Liver (tissue), 9 donors: Measurements from ENCODE around the gene ZNF705A. TPM values are rescaled to one million over a fixed set of nuclear protein-coding genes. Genes with fewer than 3 reads are reported as not detected.
"Not testable (repeated sequence)": the region's sequence is repeated elsewhere in the genome, so short reads cannot be mapped to it uniquely, and the experiment has no call there.

ENCODE experiments used
- DNase-seq: peaks from one replicate; pipeline ENCODE4 v3.0.0-alpha.2; 2017; ENCODE audit warnings: low spot score
- H3K27ac ChIP-seq, 2 donors: one replicate each; pipeline ENCODE4 v1.7.0; 2013; ENCODE audit warnings: inconsistent platforms in 2 of 2, low read length in 2 of 2, control low read depth in 1 of 2, low read depth in 1 of 2, mild to moderate bottlenecking in 1 of 2
- H3K27me3 ChIP-seq, 4 donors: one replicate each; pipeline versions ENCODE4 v1.6.1 to v1.7.0; 2013; ENCODE audit warnings: low read length in 3 of 4, inconsistent platforms in 1 of 4, mild to moderate bottlenecking in 1 of 4, moderate library complexity in 1 of 4; ENCODE audit not compliant: control insufficient read depth in 4 of 4, insufficient read depth in 4 of 4
- H3K36me3 ChIP-seq, 4 donors: one replicate each; pipeline versions ENCODE4 v1.6.1 to v1.7.0; 2013; ENCODE audit warnings: low read length in 3 of 4, mild to moderate bottlenecking in 3 of 4, low read depth in 1 of 4, moderate library complexity in 1 of 4; ENCODE audit not compliant: control insufficient read depth in 4 of 4, insufficient read depth in 3 of 4
- H3K4me1 ChIP-seq, 4 donors: one replicate each; pipeline versions ENCODE4 v1.6.1 to v1.7.0; 2013; ENCODE audit warnings: low read length in 3 of 4, mild to moderate bottlenecking in 3 of 4, moderate library complexity in 1 of 4; ENCODE audit not compliant: control insufficient read depth in 4 of 4, insufficient read depth in 4 of 4
- H3K4me3 ChIP-seq, 3 donors: one replicate each; pipeline versions ENCODE4 v1.6.1 to v1.7.0; 2013; ENCODE audit warnings: low read length in 3 of 3, control low read depth in 1 of 3, low read depth in 1 of 3, mild to moderate bottlenecking in 1 of 3
- H3K9ac ChIP-seq, 2 donors: one replicate each; pipeline ENCODE4 v1.7.0; 2013; ENCODE audit warnings: low read length in 2 of 2, mild to moderate bottlenecking in 2 of 2, moderate library complexity in 2 of 2, control low read depth in 1 of 2, low read depth in 1 of 2
- H3K9me3 ChIP-seq, 4 donors: one replicate each; pipeline versions ENCODE4 v1.6.1 to v1.7.0; 2013; ENCODE audit warnings: low read length in 3 of 4; ENCODE audit not compliant: control insufficient read depth in 4 of 4
- ATF3 ChIP-seq: IDR thresholded peaks from 2 replicates; pipeline ENCODE4 v1.6.1; 2016; ENCODE audit warnings: antibody characterized with exemption
- EGR1 ChIP-seq, 2 donors: IDR thresholded peaks; 2 replicates each; pipeline ENCODE4 v1.6.1; 2016 to 2018; ENCODE audit warnings: antibody characterized with exemption in 2 of 2, low read depth in 2 of 2
- FOXA1 ChIP-seq: IDR thresholded peaks from 2 replicates; pipeline ENCODE4 v1.6.1; 2016; ENCODE audit warnings: antibody characterized with exemption
- FOXA2 ChIP-seq: IDR thresholded peaks from 2 replicates; pipeline ENCODE4 v1.6.1; 2016; ENCODE audit warnings: antibody characterized with exemption
- GABPA ChIP-seq, 2 donors: IDR thresholded peaks in 1 of 2; conservative IDR thresholded peaks in 1 of 2; 2 replicates each; pipeline ENCODE4 v1.6.1; 2016; ENCODE audit warnings: antibody characterized with exemption in 2 of 2, mild to moderate bottlenecking in 1 of 2, moderate library complexity in 1 of 2
- HNF4A ChIP-seq, 2 donors: conservative IDR thresholded peaks; 2 replicates each; pipeline ENCODE4 v1.6.1; 2016; ENCODE audit warnings: antibody characterized with exemption in 2 of 2, mild to moderate bottlenecking in 2 of 2
- HNF4G ChIP-seq: IDR thresholded peaks from 2 replicates; pipeline ENCODE4 v1.6.1; 2016; ENCODE audit warnings: antibody characterized with exemption
- MAX ChIP-seq: IDR thresholded peaks from 2 replicates; pipeline ENCODE4 v1.6.1; 2016; ENCODE audit warnings: antibody characterized with exemption
- RAD21 ChIP-seq, 2 donors: IDR thresholded peaks; 2 replicates each; pipeline ENCODE4 v1.6.1; 2016; ENCODE audit warnings: antibody characterized with exemption in 2 of 2, mild to moderate bottlenecking in 2 of 2
- REST ChIP-seq: IDR thresholded peaks from 2 replicates; pipeline ENCODE4 v1.6.1; 2016; ENCODE audit warnings: antibody characterized with exemption, mild to moderate bottlenecking
- SP1 ChIP-seq: IDR thresholded peaks from 2 replicates; pipeline ENCODE4 v1.6.1; 2018; ENCODE audit warnings: antibody characterized with exemption, mild to moderate bottlenecking
- YY1 ChIP-seq: IDR thresholded peaks from 2 replicates; pipeline ENCODE4 v1.6.1; 2016; ENCODE audit warnings: antibody characterized with exemption, mild to moderate bottlenecking
- WGBS: extraction: QIAGEN DNeasy Blood & Tissue Kit; methylation state at CpG from one replicate; pipeline ENCODE4 v1.1.7; 2013; 5-methylcytosine and 5-hydroxymethylcytosine counted together
- polyA plus RNA-seq, 2 donors: library from polyadenylated mRNA; stranded (reverse) in 1 of 2; unstranded in 1 of 2; fragments of 200-250 nt in 1 of 2; fragments of >200 nt in 1 of 2; fragmentation: Nextera tagmentation in 1 of 2; extraction: Ambion mirVana in 1 of 2; gene quantifications; one replicate each; pipeline versions ENCODE4 v1.2.1 to v1.2.3, GENCODE V29; 2013 to 2015
- total RNA-seq, 2 donors: library from RNA; depleted of rRNA; stranded (reverse); fragments of >200 nt; gene quantifications; one replicate each; pipeline ENCODE4 v1.2.3, GENCODE V29; 2014
- TF ChIP-seq, protein P1 (sequence below): fragments of 150-350 bp; IDR thresholded peaks from 2 replicates; pipeline ENCODE4 v1.5.1; 2017; ENCODE audit warnings: improper control_type of control experiment, low read depth, low read length; ENCODE audit not compliant: missing input control
- donor health status: healthy.
- donor health status: healthy.
- donor health status: healthy.
- donor health status: healthy.
- donor health status: healthy.

The ZNF705A gene
- total RNA-seq = not detected
- not detected for polyA plus RNA-seq

DNA sequence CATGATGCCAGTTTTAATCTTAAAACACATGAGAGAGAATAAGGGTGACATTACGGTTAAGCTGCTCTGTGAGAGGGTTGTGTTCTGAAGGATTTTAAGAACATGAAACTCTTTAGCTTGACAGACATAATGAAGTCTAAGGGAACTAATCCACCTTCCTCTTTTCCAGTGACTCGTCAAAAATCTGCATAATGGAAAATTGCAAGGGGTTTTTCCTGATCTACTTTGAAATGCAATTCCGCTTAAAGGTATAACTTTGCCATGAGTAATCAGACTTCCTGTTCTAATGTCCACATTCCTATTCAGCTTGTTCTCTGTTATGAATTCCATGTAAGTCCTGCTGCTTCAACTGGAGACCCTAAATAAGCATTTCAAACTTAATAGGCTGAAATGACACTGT, at the start of gene ZNF705A:
TSS of gene ZNF705A (plus strand) at position 171 of the 400 bp plus-strand sequence. CDS start 15,611 bp downstream, outside the sequence.
- no peaks in the 10 kb centered on the region for H3K9me3 ChIP-seq
- DNase-seq = no peak
- no peaks in the 10 kb centered on the region for H3K4me1 ChIP-seq
- no peak within 1 kb of the TSS for H3K9ac ChIP-seq
- no peaks in the 10 kb centered on the region for H3K36me3 ChIP-seq
- 74% methylated on average over 3 of the region's 3 CpGs for WGBS
- peak within 1 kb of the TSS in 1 of 2 donors; percentile 7 for H3K27ac ChIP-seq
- no peak for TF ChIP-seq MAX
- TF ChIP-seq GABPA (IDR thresholded peaks at IDR 0.05 in 1 of 2, conservative IDR thresholded peaks at IDR 0.05 in 1 of 2) = no peak
- TF ChIP-seq, protein P1, sequence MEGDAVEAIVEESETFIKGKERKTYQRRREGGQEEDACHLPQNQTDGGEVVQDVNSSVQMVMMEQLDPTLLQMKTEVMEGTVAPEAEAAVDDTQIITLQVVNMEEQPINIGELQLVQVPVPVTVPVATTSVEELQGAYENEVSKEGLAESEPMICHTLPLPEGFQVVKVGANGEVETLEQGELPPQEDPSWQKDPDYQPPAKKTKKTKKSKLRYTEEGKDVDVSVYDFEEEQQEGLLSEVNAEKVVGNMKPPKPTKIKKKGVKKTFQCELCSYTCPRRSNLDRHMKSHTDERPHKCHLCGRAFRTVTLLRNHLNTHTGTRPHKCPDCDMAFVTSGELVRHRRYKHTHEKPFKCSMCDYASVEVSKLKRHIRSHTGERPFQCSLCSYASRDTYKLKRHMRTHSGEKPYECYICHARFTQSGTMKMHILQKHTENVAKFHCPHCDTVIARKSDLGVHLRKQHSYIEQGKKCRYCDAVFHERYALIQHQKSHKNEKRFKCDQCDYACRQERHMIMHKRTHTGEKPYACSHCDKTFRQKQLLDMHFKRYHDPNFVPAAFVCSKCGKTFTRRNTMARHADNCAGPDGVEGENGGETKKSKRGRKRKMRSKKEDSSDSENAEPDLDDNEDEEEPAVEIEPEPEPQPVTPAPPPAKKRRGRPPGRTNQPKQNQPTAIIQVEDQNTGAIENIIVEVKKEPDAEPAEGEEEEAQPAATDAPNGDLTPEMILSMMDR = no peak
- no peak for TF ChIP-seq HNF4A (conservative IDR thresholded peaks at IDR 0.05)
- no peak for TF ChIP-seq ATF3
- no peak for TF ChIP-seq REST
- TF ChIP-seq YY1 = no peak
- no peak for TF ChIP-seq FOXA1
- TF ChIP-seq SP1 = no peak
- TF ChIP-seq FOXA2 = no peak
- no peak for TF ChIP-seq HNF4G
- H3K4me3 ChIP-seq = no peak within 1 kb of the TSS
- H3K27me3 ChIP-seq = no peaks in the 10 kb centered on the region

GRCh38 chr12:8108808-8109398, 47.9 kb upstream of the ZNF705A start:
- under 1% methylated on average over 3 of the region's 3 CpGs for WGBS
- Histone ChIP-seq H3K9ac (no peak overlapping the region), H3K27ac (no peak overlapping the region), H3K36me3 (peaks cover 0 to 6% (median 2%) of the 10 kb centered on the region in 4 donors), H3K4me3 (no peak overlapping the region), H3K9me3 (no peaks in the 10 kb centered on the region), H3K27me3 (no peaks in the 10 kb centered on the region), H3K4me1 (peaks cover 0 to 3% (median 0%) of the 10 kb centered on the region in 4 donors)
- TF ChIP-seq, protein P1 = peak; percentile 98
- no peak for TF ChIP-seq EGR1 (IDR thresholded peaks at IDR 0.05; ENCODE audit: low read depth in 2 of 2)
- peak; percentile 95 to 97 for TF ChIP-seq RAD21 (IDR thresholded peaks at IDR 0.05)
- no peak for TF ChIP-seq REST
- no peak for TF ChIP-seq MAX
- no peak for TF ChIP-seq ATF3
- no peak for TF ChIP-seq SP1
- peak; percentile 74 for DNase-seq

DNA sequence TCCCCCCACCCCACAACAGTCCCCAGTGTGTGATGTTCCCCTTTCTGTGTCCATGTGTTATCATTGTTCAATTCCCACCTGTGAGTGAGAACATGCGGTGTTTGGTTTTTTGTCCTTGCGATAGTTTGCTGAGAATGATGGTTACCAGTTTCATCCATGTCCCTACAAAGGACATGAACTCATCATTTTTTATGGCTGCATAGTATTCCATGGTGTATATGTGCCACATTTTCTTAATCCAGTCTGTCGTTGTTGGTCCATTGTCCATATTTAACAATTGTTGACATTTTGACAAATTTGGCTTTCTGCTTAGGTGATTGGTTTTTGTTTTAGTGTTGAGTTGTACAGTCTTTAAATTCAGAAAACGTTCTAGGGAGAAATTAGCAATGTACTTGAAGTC, 43.7 kb upstream of the ZNF705A start:
- H3K36me3 ChIP-seq, H3K27ac ChIP-seq, H3K9me3 ChIP-seq, H3K4me3 ChIP-seq, DNase-seq, H3K27me3 ChIP-seq, H3K4me1 ChIP-seq, H3K9ac ChIP-seq: not testable (repeated sequence)
- 95% methylated on average over 4 of the region's 4 CpGs for WGBS
